ENCODE results near the gene ANKRD12. TPM values are rescaled to one million over a fixed set of nuclear protein-coding genes. Genes with fewer than 3 reads are reported as not detected.

The ANKRD12 gene
- total and polyA plus RNA-seq, 9 donors = 8.8 to 115 (median 72.9) TPM

DNA sequence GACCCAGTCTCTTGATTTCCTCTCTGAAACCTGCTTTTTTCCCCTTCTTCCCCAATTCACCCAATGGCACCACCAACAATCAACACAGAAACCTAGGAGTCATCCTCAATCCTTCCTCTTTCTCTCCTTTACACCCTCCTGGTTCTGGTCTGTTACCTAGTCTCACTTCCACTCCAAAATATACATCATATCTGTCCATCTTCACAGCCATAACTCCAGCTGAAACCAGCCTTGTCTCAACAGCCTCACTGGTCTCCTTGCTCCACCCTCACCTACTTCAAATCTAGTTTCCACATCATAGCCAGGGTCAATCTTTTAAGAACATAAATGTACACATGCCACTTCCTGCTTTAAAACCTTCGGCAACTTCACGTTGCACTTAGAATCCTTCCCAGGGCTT is 186.2 kb downstream of the ANKRD12 start:
- 89 to 97% (median 94%) methylated on average over 2 of the region's 2 CpGs for WGBS, 3 donors
- Histone ChIP-seq H3K27me3 (no peaks in the 10 kb centered on the region), H3K4me1 (ENCODE audit: insufficient read depth) (no peaks in the 10 kb centered on the region), H3K9me3 (no peaks in the 10 kb centered on the region), H3K27ac (no peak overlapping the region), H3K4me3 (no peak overlapping the region), H3K36me3 (no peaks in the 10 kb centered on the region)
- intact Hi-C loops (cut with DNase I) = no loop called here
- TF ChIP-seq EP300 (IDR thresholded peaks at IDR 0.05) (no peak), CTCF (IDR thresholded peaks at IDR 0.05) (no peak), POLR2A (IDR thresholded peaks at IDR 0.05) (no peak)
- no peak for DNase-seq

GRCh38 chr18:9323750-9324445 is 187.3 kb downstream of the ANKRD12 start:
- WGBS, 3 donors = 41 to 43% (median 42%) methylated on average over 3 of the region's 3 CpGs
- H3K9me3 ChIP-seq = no peaks in the 10 kb centered on the region
- no peak for DNase-seq
- H3K27me3 ChIP-seq = no peaks in the 10 kb centered on the region
- intact Hi-C loops (cut with DNase I) = no loop called here
- no peaks in the 10 kb centered on the region for H3K36me3 ChIP-seq
- H3K4me1 ChIP-seq (ENCODE audit: insufficient read depth) = no peaks in the 10 kb centered on the region
- no peak overlapping the region for H3K4me3 ChIP-seq
- TF ChIP-seq EP300 (IDR thresholded peaks at IDR 0.05) (no peak), POLR2A (IDR thresholded peaks at IDR 0.05) (no peak), CTCF (IDR thresholded peaks at IDR 0.05) (no peak)
- no peak overlapping the region for H3K27ac ChIP-seq

- DNase-seq = no peak
- TF ChIP-seq EP300 (IDR thresholded peaks at IDR 0.05) = no peak
- no peak for TF ChIP-seq POLR2A (IDR thresholded peaks at IDR 0.05)
- no peak for TF ChIP-seq CTCF (IDR thresholded peaks at IDR 0.05)
- intact Hi-C loops (cut with DNase I) = no loop called here
- H3K27ac ChIP-seq = no peak overlapping the region
- no peaks in the 10 kb centered on the region for H3K9me3 ChIP-seq
- H3K27me3 ChIP-seq = no peaks in the 10 kb centered on the region
- no peaks in the 10 kb centered on the region for H3K36me3 ChIP-seq
- 34 to 48% (median 40%) methylated on average over 2 of the region's 2 CpGs for WGBS, 3 donors
- no peak overlapping the region for H3K4me3 ChIP-seq
- no peaks in the 10 kb centered on the region for H3K4me1 ChIP-seq (ENCODE audit: insufficient read depth)
Observed at GRCh38 chr18:9325716-9326115, 189.1 kb downstream of the ANKRD12 start.

DNA sequence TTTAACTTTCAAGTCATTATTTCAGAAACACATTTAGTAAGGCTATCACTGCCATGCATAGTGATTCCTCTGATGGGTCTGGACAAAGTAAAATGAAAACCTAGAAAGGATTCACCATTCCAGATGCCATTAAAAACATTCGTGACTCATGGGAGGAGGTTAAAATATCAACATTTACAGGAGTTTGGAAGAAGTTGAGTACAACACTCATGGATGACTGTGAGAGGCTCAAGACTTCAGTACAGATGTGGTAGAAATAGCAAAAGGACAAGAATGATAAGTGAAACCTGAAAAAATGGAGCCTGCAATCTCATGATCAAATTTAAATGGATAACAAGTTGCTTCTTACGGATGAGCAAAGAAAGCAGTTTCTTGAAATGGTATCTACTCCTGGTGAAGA is 192.2 kb downstream of the ANKRD12 start:
- Histone ChIP-seq H3K27me3 (no peaks in the 10 kb centered on the region), H3K27ac (no peak overlapping the region), H3K4me3 (no peak overlapping the region), H3K36me3 (no peaks in the 10 kb centered on the region), H3K9me3 (no peaks in the 10 kb centered on the region), H3K4me1 (ENCODE audit: insufficient read depth) (no peaks in the 10 kb centered on the region)
- 67 to 96% (median 95%) methylated on average over 2 of the region's 2 CpGs for WGBS, 3 donors
- TF ChIP-seq POLR2A (IDR thresholded peaks at IDR 0.05) = no peak
- TF ChIP-seq CTCF (IDR thresholded peaks at IDR 0.05) = no peak
- no peak for TF ChIP-seq EP300 (IDR thresholded peaks at IDR 0.05)
- intact Hi-C loops (cut with DNase I) = no loop called here
- no peak for DNase-seq
